ENCODE measurements around the gene DDX54.
"Not testable (repeated sequence)": the region's sequence is repeated elsewhere in the genome, so short reads cannot be mapped to it uniquely, and the experiment has no call there.

DNA sequence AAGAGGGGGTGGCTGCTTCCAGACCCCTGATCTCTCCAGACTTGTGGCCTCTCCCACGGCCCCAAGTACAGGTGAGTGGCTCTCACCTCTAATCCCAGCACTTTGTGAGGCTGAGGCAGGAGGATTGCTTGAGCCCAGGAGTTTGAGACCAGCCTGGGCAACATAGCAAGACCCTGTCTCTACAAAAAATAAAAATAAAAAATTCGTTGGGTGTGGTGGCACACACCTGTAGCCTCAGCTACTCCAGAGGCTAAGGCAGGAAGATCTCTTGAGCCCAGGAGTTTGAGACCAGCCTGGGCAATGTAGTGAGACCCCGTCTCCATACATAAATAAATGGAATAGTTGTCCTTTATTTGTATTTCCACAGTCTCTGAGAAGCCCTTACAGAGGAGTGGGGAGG is 43.6 kb downstream of the DDX54 start:
- not testable (repeated sequence) for TF ChIP-seq POLR2A, CTCF (IDR thresholded peaks at IDR 0.05)
